GM23248 (cell line): ENCODE data around the gene MRPL46. TPM values are rescaled to one million over a fixed set of nuclear protein-coding genes. Genes with fewer than 3 reads are reported as not detected.
A peak's percentile ranks its signal among the peaks of the same experiment; 100 is the strongest.
"Not testable (repeated sequence)": the region's sequence is repeated elsewhere in the genome, so short reads cannot be mapped to it uniquely, and the experiment has no call there.

Experiments
- DNase-seq: peaks from one replicate; pipeline ENCODE4 v3.0.0-alpha.2; 2015
- H2AFZ ChIP-seq: fragments of 200-600 bp; sonication (generic); 2 replicates; pipeline ENCODE4 v1.6.1; 2016; ENCODE audit warnings: antibody characterized with exemption
- H3F3A ChIP-seq: fragments of 200-600 bp; sonication (generic); 2 replicates; pipeline ENCODE4 v1.6.1; 2016; ENCODE audit warnings: mild to moderate bottlenecking, antibody characterized with exemption, mixed run types; ENCODE audit not compliant: insufficient read depth
- H3K27ac ChIP-seq: fragments of 200-600 bp; sonication (generic); 2 replicates; pipeline ENCODE4 v1.5.1; 2016; ENCODE audit warnings: mild to moderate bottlenecking
- H3K27me3 ChIP-seq: fragments of 200-600 bp; sonication (generic); replicated peaks from 2 replicates; pipeline ENCODE4 v1.6.1; 2016; ENCODE audit warnings: mild to moderate bottlenecking; ENCODE audit not compliant: insufficient read depth
- H3K36me3 ChIP-seq: fragments of 200-600 bp; sonication (generic); 2 replicates; pipeline ENCODE4 v1.6.1; 2016; ENCODE audit warnings: low read depth, mild to moderate bottlenecking
- H3K4me1 ChIP-seq: fragments of 200-600 bp; sonication (generic); 2 replicates; pipeline ENCODE4 v1.6.1; 2016; ENCODE audit warnings: mild to moderate bottlenecking; ENCODE audit not compliant: insufficient read depth
- H3K4me2 ChIP-seq: fragments of 200-600 bp; sonication (generic); one replicate; pipeline ENCODE4 v1.6.1; 2016; ENCODE audit warnings: mild to moderate bottlenecking; ENCODE audit not compliant: unreplicated experiment
- H3K4me3 ChIP-seq: fragments of 200-600 bp; sonication (generic); 2 replicates; pipeline ENCODE4 v1.5.1; 2016; ENCODE audit warnings: mild to moderate bottlenecking
- H3K79me2 ChIP-seq: fragments of 200-600 bp; sonication (generic); 2 replicates; pipeline ENCODE4 v1.6.1; 2016; ENCODE audit warnings: mild to moderate bottlenecking; ENCODE audit not compliant: insufficient read depth
- H3K9ac ChIP-seq: fragments of 200-600 bp; sonication (generic); 2 replicates; pipeline ENCODE4 v1.6.1; 2016; ENCODE audit warnings: mild to moderate bottlenecking
- H3K9me2 ChIP-seq: fragments of 200-600 bp; sonication (generic); 2 replicates; pipeline ENCODE4 v1.6.1; 2016; ENCODE audit warnings: mixed run types, mild to moderate bottlenecking, moderate library complexity; ENCODE audit not compliant: insufficient read depth
- H3K9me3 ChIP-seq: fragments of 200-600 bp; sonication (generic); one replicate; pipeline ENCODE4 v1.6.1; 2017; ENCODE audit warnings: low read depth
- H4K20me1 ChIP-seq: fragments of 200-600 bp; sonication (generic); 2 replicates; pipeline ENCODE4 v1.6.0; 2016; ENCODE audit not compliant: insufficient read depth
- EZH2 ChIP-seq: fragments of 200-600 bp; sonication (generic); IDR thresholded peaks from 2 replicates; pipeline ENCODE4 v1.6.1; 2018; ENCODE audit warnings: antibody characterized with exemption, mild to moderate bottlenecking; ENCODE audit not compliant: insufficient read depth, poor library complexity, severe bottlenecking
- EZH2phosphoT487 ChIP-seq: fragments of 200-600 bp; sonication (generic); IDR thresholded peaks from 2 replicates; pipeline ENCODE4 v1.6.1; 2018; ENCODE audit warnings: antibody characterized with exemption, moderate library complexity, mild to moderate bottlenecking, low read depth; ENCODE audit not compliant: insufficient read depth
- WGBS, 2 experiments: methylation state at CpG; one replicate each; pipeline ENCODE4 v1.1.6; 2015 to 2017; ENCODE audit warnings: low lambda C conversion rate in 2 of 2, low coverage in 1 of 2; ENCODE audit errors: missing lambda C conversion rate in 2 of 2; 5-methylcytosine and 5-hydroxymethylcytosine counted together
- in situ Hi-C: fragments of 300-500 bp; cut with MboI; formaldehyde crosslinking; loops from 2 replicates; pipeline ENCODE4 v1.15.0; 2020
- polyA plus RNA-seq: library from polyadenylated mRNA; unstranded; fragments of >200 nt; fragmentation: Nextera tagmentation; extraction: Ambion mirVana; gene quantifications from 2 replicates; pipeline ENCODE4 v1.2.1, GENCODE V29; 2016
- total RNA-seq: library from RNA; depleted of rRNA; stranded (reverse); fragments of >200 nt; shearing (Covaris generic); gene quantifications from 2 replicates; pipeline ENCODE4 v1.2.3, GENCODE V29; 2014

The MRPL46 gene
- total and polyA plus RNA-seq, 2 experiments from 2014 or later = 14.6 to 38.4 TPM

- 0 out of 2 replicates have a peak, but pooled peaks cover 10% of the 10 kb centered on the region for H3F3A ChIP-seq
- no peaks in the 10 kb centered on the region for H3K36me3 ChIP-seq
- TF ChIP-seq EZH2phosphoT487 (no peak), EZH2 (no peak)
- H2AFZ ChIP-seq = no peak overlapping the region
- H3K4me2 ChIP-seq = no peak overlapping the region
- H3K4me1 ChIP-seq = no peaks in the 10 kb centered on the region
- H3K79me2 ChIP-seq = no peaks in the 10 kb centered on the region
- no peak overlapping the region for H3K27ac ChIP-seq
- no peak for DNase-seq
- H3K9me2 ChIP-seq = no peaks in the 10 kb centered on the region
- WGBS, 2 experiments = 47 to 72% methylated on average over 2 of the region's 2 CpGs
- H4K20me1 ChIP-seq = no peaks in the 10 kb centered on the region
- in situ Hi-C loops = loop anchor here (25.0 kb wide), 1 partner anchor 179 kb away; the partner anchor contains the start of gene NTRK3
- H3K27me3 ChIP-seq = peaks cover 4% of the 10 kb centered on the region
- H3K9me3 ChIP-seq = no peaks in the 10 kb centered on the region
- H3K4me3 ChIP-seq = no peak overlapping the region
- no peak overlapping the region for H3K9ac ChIP-seq
These were observed 26.0 kb downstream of the MRPL46 start for GRCh38 chr15:88441076-88441730.

GRCh38 chr15:88440021-88440420 is 27.2 kb downstream of the MRPL46 start:
- Histone ChIP-seq H3K36me3 (no peaks in the 10 kb centered on the region), H3K9ac (no peak overlapping the region), H4K20me1 (no peaks in the 10 kb centered on the region), H3K4me1 (no peaks in the 10 kb centered on the region), H3K27ac (no peak overlapping the region), H2AFZ (0 out of 2 replicates have a peak overlapping the region, but pooled peaks have one; percentile 36), H3F3A (0 out of 2 replicates have a peak, but pooled peaks cover 10% of the 10 kb centered on the region), H3K9me2 (no peaks in the 10 kb centered on the region), H3K79me2 (no peaks in the 10 kb centered on the region), H3K27me3 (no peaks in the 10 kb centered on the region; the same call in 1 of the 2 replicates), H3K9me3 (no peaks in the 10 kb centered on the region), H3K4me3 (no peak overlapping the region), H3K4me2 (no peak overlapping the region)
- 33 to 52% methylated on average over 1 of the region's 1 CpG for WGBS, 2 experiments
- TF ChIP-seq EZH2 (no peak), EZH2phosphoT487 (no peak)
- in situ Hi-C loops = loop anchor here (25.0 kb wide), 1 partner anchor 178 kb away; the partner anchor contains the start of gene NTRK3
- DNase-seq = peak; percentile 76

- no peaks in the 10 kb centered on the region for H4K20me1 ChIP-seq
- no peaks in the 10 kb centered on the region for H3K36me3 ChIP-seq
- TF ChIP-seq EZH2phosphoT487 (no peak), EZH2 (no peak)
- no peak for DNase-seq
- no peaks in the 10 kb centered on the region; the same call in 1 of the 2 replicates for H3K27me3 ChIP-seq
- WGBS, 2 experiments = 20 to 26% methylated on average over 5 of the region's 5 CpGs
- no peak overlapping the region for H3K4me2 ChIP-seq
- no peak overlapping the region for H3K9ac ChIP-seq
- H2AFZ ChIP-seq = no peak overlapping the region
- no peak overlapping the region for H3K27ac ChIP-seq
- H3K9me2 ChIP-seq = no peaks in the 10 kb centered on the region
- in situ Hi-C loops = loop anchor here (25.0 kb wide), 1 partner anchor 176 kb away; the partner anchor contains the start of gene NTRK3
- no peaks in the 10 kb centered on the region for H3K4me1 ChIP-seq
- no peaks in the 10 kb centered on the region for H3K9me3 ChIP-seq
- H3K4me3 ChIP-seq = no peak overlapping the region
- H3F3A ChIP-seq = 0 out of 2 replicates have a peak, but pooled peaks cover 10% of the 10 kb centered on the region
- H3K79me2 ChIP-seq = no peaks in the 10 kb centered on the region
These were observed 29.0 kb downstream of the MRPL46 start for GRCh38 chr15:88438181-88438580.

GRCh38 chr15:88434106-88434505 is 33.1 kb downstream of the MRPL46 start:
- not testable (repeated sequence) for H3K9ac ChIP-seq, H3K36me3 ChIP-seq, H3K9me3 ChIP-seq, H3K9me2 ChIP-seq, DNase-seq, H3K27me3 ChIP-seq, H2AFZ ChIP-seq, H3K79me2 ChIP-seq, H3K4me3 ChIP-seq, H3K27ac ChIP-seq, H3K4me1 ChIP-seq, H4K20me1 ChIP-seq, H3F3A ChIP-seq, H3K4me2 ChIP-seq
- WGBS, 2 experiments = 72 to 77% methylated on average over 5 of the region's 5 CpGs
- in situ Hi-C loops = loop anchor here (25.0 kb wide), 1 partner anchor 172 kb away; the partner anchor contains the start of gene NTRK3
